NCI-H526 (cell line): ENCODE results near the gene SSX1.
"Not testable (repeated sequence)": the region's sequence is repeated elsewhere in the genome, so short reads cannot be mapped to it uniquely, and the experiment has no call there.

Experiments used
- DNase-seq, 2 experiments: peaks; one replicate each; lab custom pipeline; 2025; lab: John Stamatoyannopoulos, UW

Gene SSX1

GRCh38 chrX:48255062-48255796, at the start of gene SSX1:
TSS of gene SSX1 (plus strand) at chrX:48255392. CDS start at chrX:48257242, 1,850 bp downstream.
- not testable (repeated sequence) for DNase-seq

- DNase-seq: not testable (repeated sequence)
Measured at GRCh38 chrX:48214341-48214740, 40.9 kb upstream of the SSX1 start.

GRCh38 chrX:48224196-48224595, 31.0 kb upstream of the SSX1 start:
- not testable (repeated sequence) for DNase-seq

- not testable (repeated sequence) for DNase-seq
Measured at GRCh38 chrX:48252945-48253344, 2.2 kb upstream of the SSX1 start.

GRCh38 chrX:48274365-48274764, 19.2 kb downstream of the SSX1 start:
- DNase-seq: not testable (repeated sequence)

GRCh38 chrX:48278958-48279357, 23.8 kb downstream of the SSX1 start:
- no peak for DNase-seq

GRCh38 chrX:48280729-48281128, 25.5 kb downstream of the SSX1 start:
- not testable (repeated sequence) for DNase-seq

- no peak for DNase-seq
Measured at GRCh38 chrX:48306175-48306574, 51.0 kb downstream of the SSX1 start.

- not testable (repeated sequence) for DNase-seq
Measured at GRCh38 chrX:48313996-48314395, 58.8 kb downstream of the SSX1 start.
